B cell (primary cell): Measurements from ENCODE around the gene BLM.

Experiments used
- EZH2 ChIP-seq: IDR thresholded peaks from 2 replicates; pipeline ENCODE4 v1.6.1; 2012; ENCODE audit warnings: borderline replicate concordance, low read depth, mild to moderate bottlenecking, moderate library complexity, low read length; ENCODE audit not compliant: insufficient read depth, poor library complexity, severe bottlenecking
- TF ChIP-seq, protein P1 (sequence below): fragments of 200-600 bp; IDR thresholded peaks from one replicate; pipeline ENCODE4 v1.8.0; 2022; ENCODE audit warnings: antibody characterized with exemption, mild to moderate bottlenecking

DNA sequence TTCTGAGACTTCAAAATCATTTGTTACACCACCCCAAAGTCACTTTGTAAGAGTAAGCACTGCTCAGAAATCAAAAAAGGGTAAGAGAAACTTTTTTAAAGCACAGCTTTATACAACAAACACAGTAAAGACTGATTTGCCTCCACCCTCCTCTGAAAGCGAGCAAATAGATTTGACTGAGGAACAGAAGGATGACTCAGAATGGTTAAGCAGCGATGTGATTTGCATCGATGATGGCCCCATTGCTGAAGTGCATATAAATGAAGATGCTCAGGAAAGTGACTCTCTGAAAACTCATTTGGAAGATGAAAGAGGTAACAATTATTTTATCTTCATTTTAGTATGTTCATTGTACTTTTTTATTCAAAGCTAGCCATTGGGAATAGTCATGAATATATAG lies 32.6 kb downstream of the BLM start:
- TF ChIP-seq, protein P1, sequence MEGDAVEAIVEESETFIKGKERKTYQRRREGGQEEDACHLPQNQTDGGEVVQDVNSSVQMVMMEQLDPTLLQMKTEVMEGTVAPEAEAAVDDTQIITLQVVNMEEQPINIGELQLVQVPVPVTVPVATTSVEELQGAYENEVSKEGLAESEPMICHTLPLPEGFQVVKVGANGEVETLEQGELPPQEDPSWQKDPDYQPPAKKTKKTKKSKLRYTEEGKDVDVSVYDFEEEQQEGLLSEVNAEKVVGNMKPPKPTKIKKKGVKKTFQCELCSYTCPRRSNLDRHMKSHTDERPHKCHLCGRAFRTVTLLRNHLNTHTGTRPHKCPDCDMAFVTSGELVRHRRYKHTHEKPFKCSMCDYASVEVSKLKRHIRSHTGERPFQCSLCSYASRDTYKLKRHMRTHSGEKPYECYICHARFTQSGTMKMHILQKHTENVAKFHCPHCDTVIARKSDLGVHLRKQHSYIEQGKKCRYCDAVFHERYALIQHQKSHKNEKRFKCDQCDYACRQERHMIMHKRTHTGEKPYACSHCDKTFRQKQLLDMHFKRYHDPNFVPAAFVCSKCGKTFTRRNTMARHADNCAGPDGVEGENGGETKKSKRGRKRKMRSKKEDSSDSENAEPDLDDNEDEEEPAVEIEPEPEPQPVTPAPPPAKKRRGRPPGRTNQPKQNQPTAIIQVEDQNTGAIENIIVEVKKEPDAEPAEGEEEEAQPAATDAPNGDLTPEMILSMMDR = no peak
- TF ChIP-seq EZH2 = no peak
